Endothelial cell of umbilical vein (primary cell): Measurements from ENCODE around the gene EXOC3.

ENCODE experiments used
- CTCF ChIP-seq, 2 donors: IDR thresholded peaks; 1 replicate in 1 of 2; 2 replicates in 1 of 2; pipeline ENCODE4 v1.5.1; 2011; ENCODE audit warnings: low read length in 2 of 2, mild to moderate bottlenecking in 2 of 2, moderate library complexity in 2 of 2, control low read depth in 1 of 2, inconsistent platforms in 1 of 2, low read depth in 1 of 2; ENCODE audit not compliant: insufficient read depth in 1 of 2; ENCODE audit errors: extremely low read depth in 1 of 2
- POLR2AphosphoS5 ChIP-seq: IDR thresholded peaks from 2 replicates; pipeline ENCODE4 v1.6.1; 2012; ENCODE audit warnings: low read depth, mild to moderate bottlenecking, control low read depth, low read length, moderate library complexity; ENCODE audit not compliant: insufficient read depth

DNA sequence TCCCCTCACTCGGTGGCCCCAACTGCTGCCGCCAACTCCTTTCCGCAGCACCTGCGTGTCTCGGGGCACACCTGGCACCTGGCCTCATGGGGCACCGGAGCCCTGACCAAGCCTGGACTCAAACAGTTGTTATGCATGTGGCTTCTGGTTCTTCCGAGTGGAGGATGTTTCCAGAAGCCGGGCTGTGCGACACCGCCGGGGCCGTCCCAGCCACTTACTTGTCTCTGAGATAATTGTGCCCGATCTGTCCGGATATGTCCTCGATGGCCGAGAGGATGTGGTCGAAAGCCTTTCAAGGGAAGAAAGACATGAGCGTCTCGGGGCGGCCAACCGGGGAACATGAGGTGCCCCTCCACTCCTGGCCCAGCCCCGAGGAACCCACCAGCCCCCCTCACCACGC, 38.4 kb downstream of the EXOC3 start:
- TF ChIP-seq POLR2AphosphoS5 (no peak), CTCF (IDR thresholded peaks at IDR 0.05; ENCODE audit: extremely low read depth in 1 of 2, insufficient read depth in 1 of 2, low read depth in 1 of 2, low read length in 2 of 2) (no peak)
